NK-92 (cell line): ENCODE data around the gene TAX1BP3.

Experiments used
- DNase-seq: peaks from one replicate; lab custom pipeline; 2025; ENCODE audit not compliant: unreplicated experiment; lab: John Stamatoyannopoulos, UW

The TAX1BP3 gene

GRCh38 chr17:3659541-3660111, 8.8 kb downstream of the TAX1BP3 start:
- no peak for DNase-seq

- DNase-seq, result no peak
Measured at GRCh38 chr17:3658784-3659449, 9.5 kb downstream of the TAX1BP3 start.

GRCh38 chr17:3657874-3658783, 10.2 kb downstream of the TAX1BP3 start:
- DNase-seq, result no peak

GRCh38 chr17:3657588-3657869, 10.8 kb downstream of the TAX1BP3 start:
- no peak for DNase-seq

- DNase-seq, result no peak
Measured at GRCh38 chr17:3656755-3657587, 11.4 kb downstream of the TAX1BP3 start.

- no peak for DNase-seq
Measured at GRCh38 chr17:3656353-3656752, 12.0 kb downstream of the TAX1BP3 start.

- no peak for DNase-seq
Measured at GRCh38 chr17:3655766-3656165, 12.6 kb downstream of the TAX1BP3 start.

- no peak for DNase-seq
Measured at GRCh38 chr17:3647769-3648555, 20.4 kb downstream of the TAX1BP3 start.

GRCh38 chr17:3647251-3647650, 21.1 kb downstream of the TAX1BP3 start:
- no peak for DNase-seq

- no peak for DNase-seq
Measured at GRCh38 chr17:3645310-3645709, 23.1 kb downstream of the TAX1BP3 start.

- DNase-seq, result no peak
Measured at GRCh38 chr17:3643889-3644349, 24.5 kb downstream of the TAX1BP3 start.

- no peak for DNase-seq
Measured at GRCh38 chr17:3641717-3642486, 26.5 kb downstream of the TAX1BP3 start.

GRCh38 chr17:3641014-3641413, 27.4 kb downstream of the TAX1BP3 start:
- DNase-seq, result no peak

GRCh38 chr17:3639981-3640596, 28.3 kb downstream of the TAX1BP3 start:
- DNase-seq, result no peak

- no peak for DNase-seq
Measured at GRCh38 chr17:3636908-3637373, 31.4 kb downstream of the TAX1BP3 start.

GRCh38 chr17:3636154-3636907, 32.0 kb downstream of the TAX1BP3 start, which contains the start of the genes CTNS and SHPK:
CTNS (plus strand) TSS chr17:3636760; CDS start chr17:3640207, 3,447 bp downstream.
SHPK (minus strand) TSS chr17:3636250; CDS start chr17:3636219, 31 bp downstream.
- DNase-seq, result peak; percentile 58

GRCh38 chr17:3635474-3636153, 32.8 kb downstream of the TAX1BP3 start:
- DNase-seq, result no peak

GRCh38 chr17:3632287-3632686, 36.1 kb downstream of the TAX1BP3 start:
- no peak for DNase-seq
